Embryonic facial prominence (tissue), 1 donor: ENCODE results near the gene OR8B12.

Experiments
- DNase-seq: peaks from one replicate; pipeline ENCODE4 v3.0.0-alpha.2; 2016; ENCODE audit errors: extremely low spot score

Gene OR8B12, protein sequence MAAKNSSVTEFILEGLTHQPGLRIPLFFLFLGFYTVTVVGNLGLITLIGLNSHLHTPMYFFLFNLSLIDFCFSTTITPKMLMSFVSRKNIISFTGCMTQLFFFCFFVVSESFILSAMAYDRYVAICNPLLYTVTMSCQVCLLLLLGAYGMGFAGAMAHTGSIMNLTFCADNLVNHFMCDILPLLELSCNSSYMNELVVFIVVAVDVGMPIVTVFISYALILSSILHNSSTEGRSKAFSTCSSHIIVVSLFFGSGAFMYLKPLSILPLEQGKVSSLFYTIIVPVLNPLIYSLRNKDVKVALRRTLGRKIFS

GRCh38 chr11:124543554-124543953 lies at the start of gene OR8B12:
Gene OR8B12 (minus strand): TSS chr11:124543654. CDS start chr11:124543654, 0 bp downstream.
- no peak for DNase-seq

DNA sequence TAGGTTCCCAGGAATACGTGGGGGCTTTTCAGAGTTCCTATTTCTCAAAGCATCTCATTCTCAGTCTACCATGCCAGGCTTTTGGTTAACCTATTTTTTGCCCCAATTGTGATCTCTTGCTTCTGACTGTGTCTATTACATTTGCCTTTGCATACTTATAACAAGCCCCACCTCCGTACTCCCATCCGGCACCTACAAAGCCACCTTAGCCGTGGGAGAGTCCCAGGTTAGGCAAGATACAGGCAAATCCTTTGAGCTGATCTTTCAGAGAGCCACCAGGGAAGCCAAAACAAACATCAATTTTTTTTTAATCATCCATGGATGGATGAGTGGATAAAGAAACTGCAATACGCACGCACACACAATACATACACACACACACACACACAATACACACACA lies 49.2 kb upstream of the OR8B12 start:
- DNase-seq, result no peak

- no peak for DNase-seq
Measured at GRCh38 chr11:124591430-124591829, 48.0 kb upstream of the OR8B12 start.

DNA sequence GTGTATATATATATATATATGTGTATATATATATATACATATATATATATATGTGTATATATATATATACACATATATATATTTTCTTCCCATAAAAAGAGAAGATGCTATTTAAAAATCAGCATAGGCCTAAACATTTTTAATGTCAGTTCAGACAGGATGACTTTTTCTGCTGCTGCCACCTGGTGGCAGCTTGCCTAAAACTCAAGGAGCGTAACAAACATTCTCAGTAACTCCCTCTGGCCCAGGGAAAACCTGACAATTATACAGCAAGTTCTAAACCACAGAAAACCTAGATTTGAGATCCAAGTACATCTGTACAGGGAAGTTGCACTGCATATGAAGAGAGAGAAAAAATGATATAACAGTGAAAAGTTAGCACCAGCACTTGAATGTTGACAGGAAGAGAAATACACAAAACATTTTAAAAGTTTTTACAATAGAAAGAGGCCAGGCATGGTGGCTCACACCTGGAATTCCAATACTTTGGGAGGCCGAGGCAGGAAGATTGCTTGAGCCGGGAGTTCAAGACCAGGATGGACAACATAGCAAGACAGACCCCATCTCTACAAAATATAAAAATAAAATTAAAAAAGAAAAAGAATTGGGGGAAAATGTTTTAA lies 42.9 kb upstream of the OR8B12 start:
- DNase-seq, result peak; percentile 36

GRCh38 chr11:124584681-124585372 lies 41.4 kb upstream of the OR8B12 start:
- no peak for DNase-seq

DNA sequence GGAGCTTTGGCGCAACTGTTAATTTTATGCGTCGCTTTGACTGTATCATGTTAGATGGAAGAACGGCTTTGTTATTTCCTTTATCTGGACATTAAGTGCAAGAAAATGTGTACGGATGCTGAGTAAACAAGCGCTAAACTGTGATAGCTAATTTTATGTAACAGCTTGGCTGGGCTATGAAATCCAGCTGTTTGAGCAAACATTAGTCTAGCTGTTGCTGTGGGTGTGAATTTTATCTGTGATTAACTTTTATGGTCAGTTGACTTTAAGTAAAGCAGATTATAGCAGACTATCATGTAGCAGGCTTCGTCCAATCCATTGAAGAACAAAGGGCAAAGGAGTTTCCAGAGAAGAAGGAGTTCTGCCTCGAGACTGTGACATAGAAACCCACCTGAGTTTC lies 40.3 kb upstream of the OR8B12 start:
- DNase-seq, result no peak

DNA sequence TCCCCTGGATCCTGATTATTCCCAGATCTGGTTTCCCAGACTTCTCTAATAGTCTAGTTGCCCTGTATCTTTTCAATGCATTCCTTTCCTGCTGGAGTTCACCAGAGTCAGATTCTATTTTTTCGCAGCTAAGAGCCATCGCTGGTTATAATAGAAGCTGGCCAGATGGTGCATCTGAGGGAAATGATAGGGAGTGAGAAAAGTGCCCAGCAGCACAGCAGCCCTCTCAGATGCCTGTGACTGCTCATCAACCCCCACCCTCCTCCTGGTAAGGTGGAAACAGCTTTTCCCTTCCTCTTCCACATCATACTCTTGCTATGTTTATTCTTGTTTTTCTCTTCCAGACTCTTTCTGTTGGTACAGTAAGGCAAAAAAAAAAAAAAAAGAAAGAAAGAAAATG lies 39.1 kb upstream of the OR8B12 start:
- no peak for DNase-seq

- no peak for DNase-seq
Measured at GRCh38 chr11:124581817-124582216, 38.4 kb upstream of the OR8B12 start.

GRCh38 chr11:124578761-124579160 lies 35.3 kb upstream of the OR8B12 start:
- DNase-seq, result no peak

DNA sequence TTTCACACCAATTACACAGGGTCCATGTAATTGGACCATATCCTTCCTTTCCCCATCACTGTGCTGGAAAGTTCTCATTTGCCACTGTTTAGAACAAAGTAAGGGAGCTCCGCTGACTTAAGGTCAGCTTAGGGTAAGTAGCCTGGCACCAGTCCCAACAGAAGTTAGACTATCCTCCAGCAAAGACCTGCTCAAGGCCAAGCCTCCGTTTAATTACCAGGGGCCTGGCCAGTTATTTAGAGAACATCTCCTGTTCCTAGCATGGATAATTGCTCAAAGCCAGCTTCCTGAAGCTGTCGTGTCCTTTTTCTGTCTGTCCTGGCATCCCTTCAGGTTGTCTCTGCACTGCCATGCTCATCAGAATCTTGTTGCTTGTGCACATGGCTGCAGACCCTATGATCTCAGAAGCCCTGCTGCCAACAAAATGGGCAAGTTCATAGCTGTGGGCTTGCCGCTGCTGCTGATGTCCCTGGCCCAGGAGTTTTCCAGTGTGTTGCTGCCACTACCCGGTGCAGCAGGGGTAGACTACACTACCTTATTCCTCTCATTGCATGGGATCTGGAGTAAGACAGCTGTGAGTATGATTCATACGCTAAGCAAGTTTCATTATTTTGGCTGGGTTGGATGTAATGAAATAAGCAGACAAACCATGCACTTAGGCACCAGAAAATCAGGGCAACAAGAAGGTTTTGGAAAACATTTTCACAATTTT lies 34.4 kb upstream of the OR8B12 start:
- no peak for DNase-seq

DNA sequence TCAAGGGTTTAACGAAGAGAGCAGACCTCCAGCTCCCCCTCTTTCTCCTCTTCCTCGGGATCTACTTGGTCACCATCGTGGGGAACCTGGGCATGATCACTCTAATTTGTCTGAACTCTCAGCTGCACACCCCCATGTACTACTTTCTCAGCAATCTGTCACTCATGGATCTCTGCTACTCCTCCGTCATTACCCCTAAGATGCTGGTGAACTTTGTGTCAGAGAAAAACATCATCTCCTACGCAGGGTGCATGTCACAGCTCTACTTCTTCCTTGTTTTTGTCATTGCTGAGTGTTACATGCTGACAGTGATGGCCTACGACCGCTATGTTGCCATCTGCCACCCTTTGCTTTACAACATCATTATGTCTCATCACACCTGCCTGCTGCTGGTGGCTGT lies 26.7 kb upstream of the OR8B12 start:
- DNase-seq, result no peak

DNA sequence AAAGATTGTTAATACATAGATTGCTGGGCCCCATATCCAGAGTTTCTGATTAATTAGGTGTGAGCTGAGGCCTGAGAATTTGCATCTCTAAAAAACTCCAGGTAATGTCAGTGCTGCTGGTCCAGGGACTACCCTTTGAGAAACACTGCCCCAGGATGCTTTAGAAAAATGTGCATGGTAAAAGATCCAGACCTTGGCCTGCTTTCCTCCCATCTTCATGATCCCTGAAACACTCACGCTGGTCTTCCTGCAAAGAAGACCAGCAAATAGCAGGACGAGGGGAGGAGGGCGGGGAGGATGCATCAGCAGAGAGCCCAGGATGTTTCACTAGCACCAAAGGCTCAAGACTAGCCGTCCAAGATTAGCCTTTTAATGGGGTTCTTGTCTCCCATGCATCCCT lies 26.2 kb upstream of the OR8B12 start, which contains the start of gene OR8A1:
Gene OR8A1, plus strand, starts transcription at position 301 of the 400 bp plus-strand sequence. CDS start 123 bp downstream, outside the sequence.
- no peak for DNase-seq

DNA sequence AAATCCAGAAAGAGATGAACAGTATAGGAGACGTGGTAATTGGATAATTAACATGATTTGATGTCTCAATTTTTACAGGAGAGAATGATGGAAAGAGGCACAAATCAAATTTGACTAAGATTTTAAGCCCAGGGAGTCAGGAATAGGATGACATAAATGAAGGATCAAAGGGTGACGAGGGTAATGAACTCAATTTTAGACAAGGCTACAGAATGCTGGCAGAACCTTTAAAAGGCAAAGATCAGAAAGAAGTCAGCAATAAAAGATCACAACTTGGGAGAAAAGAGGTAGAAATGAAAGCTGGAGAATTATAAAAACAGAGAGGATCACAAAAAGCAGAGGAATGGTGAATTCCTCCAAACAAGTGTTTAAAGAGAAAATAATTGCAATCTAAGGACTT lies 13.4 kb upstream of the OR8B12 start:
- no peak for DNase-seq

DNA sequence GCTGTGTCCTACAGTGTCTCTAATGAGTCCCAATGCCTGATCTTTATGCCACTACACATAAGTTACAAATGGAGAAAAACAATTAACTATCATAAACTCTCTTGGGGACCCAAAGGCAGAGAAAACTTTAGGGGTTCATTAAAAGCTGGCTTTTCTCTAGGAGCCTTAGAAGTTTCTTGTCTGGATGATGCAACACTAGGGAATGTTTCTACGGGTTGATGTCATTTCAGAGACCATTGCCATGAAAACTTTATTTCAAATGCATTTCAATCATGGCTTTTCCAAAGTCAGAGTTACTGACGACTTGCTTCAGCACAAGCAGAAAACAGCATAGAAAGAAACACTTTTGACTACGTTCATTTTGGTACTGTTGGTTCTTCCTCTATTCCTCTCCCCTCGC lies 8.5 kb upstream of the OR8B12 start:
- no peak for DNase-seq

- no peak for DNase-seq
Measured at GRCh38 chr11:124551189-124551588, 7.7 kb upstream of the OR8B12 start.

GRCh38 chr11:124543145-124543544 lies 309 bp downstream of the OR8B12 start:
- no peak for DNase-seq

DNA sequence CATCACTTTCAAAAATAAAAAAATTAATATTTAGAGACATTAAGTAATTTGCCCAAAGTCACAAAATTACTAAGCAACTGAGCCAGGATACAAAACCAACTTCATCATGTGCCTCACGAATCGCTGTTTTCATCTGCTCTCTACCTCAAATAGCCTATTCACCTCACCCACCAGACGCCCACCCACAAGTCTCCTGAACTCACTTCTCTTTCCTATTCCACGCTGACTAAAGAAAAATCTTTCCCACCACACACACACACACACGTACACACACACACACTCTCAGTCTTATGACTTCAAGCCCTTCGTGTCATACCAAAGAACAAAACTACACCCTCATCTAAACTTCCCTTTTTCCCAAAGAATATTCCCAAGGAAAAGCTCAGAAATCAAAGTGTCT lies 2.2 kb downstream of the OR8B12 start:
- no peak for DNase-seq

GRCh38 chr11:124538019-124538418 lies 5.4 kb downstream of the OR8B12 start:
- DNase-seq, result no peak

GRCh38 chr11:124536520-124536919 lies 6.9 kb downstream of the OR8B12 start:
- no peak for DNase-seq

GRCh38 chr11:124535552-124536232 lies 7.8 kb downstream of the OR8B12 start:
- no peak for DNase-seq

- no peak for DNase-seq
Measured at GRCh38 chr11:124534051-124534450, 9.4 kb downstream of the OR8B12 start.

DNA sequence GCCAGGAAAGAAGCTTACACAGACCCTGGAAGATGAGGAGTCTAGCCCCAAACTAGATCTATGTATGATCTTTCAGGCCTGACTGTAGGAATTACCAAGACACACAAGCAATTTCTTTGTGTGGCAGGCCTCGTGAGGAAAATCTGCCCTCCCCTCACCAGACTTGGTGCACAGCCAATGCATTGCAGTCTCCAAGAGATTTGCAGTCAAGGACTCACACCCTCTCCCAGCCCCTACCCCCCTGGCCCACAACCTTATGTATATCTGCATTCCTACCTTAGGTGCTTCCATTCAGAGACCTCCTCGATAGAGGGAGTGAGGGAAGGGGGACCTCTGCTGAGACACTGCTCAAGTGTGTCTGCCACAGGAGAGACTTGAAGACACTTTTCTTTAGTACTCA lies 9.8 kb downstream of the OR8B12 start:
- no peak for DNase-seq
